HepG2 (cell line): ENCODE data around the gene CCDC57. TPM values are rescaled to one million over a fixed set of nuclear protein-coding genes. Genes with fewer than 3 reads are reported as not detected.

ENCODE experiments used
- DNMT1 ChIP-seq: sonication (generic); formaldehyde crosslinking; IDR thresholded peaks from 2 replicates; pipeline ENCODE4 v1.5.1; 2020; ENCODE audit warnings: mild to moderate bottlenecking, missing genetic modification reagents
- EZH2 ChIP-seq: conservative IDR thresholded peaks from 2 replicates; pipeline ENCODE4 v1.6.1; 2012; ENCODE audit warnings: mild to moderate bottlenecking, low read depth, low read length, moderate library complexity
- GATAD1 ChIP-seq: IDR thresholded peaks from 2 replicates; pipeline ENCODE4 v1.6.1; 2016; ENCODE audit warnings: missing genetic modification reagents, missing compliant biosample characterization
- GZF1 ChIP-seq: sonication (generic); formaldehyde crosslinking; IDR thresholded peaks from 2 replicates; pipeline ENCODE4 v1.5.1; 2020; ENCODE audit warnings: mild to moderate bottlenecking, missing genetic modification reagents
- MAFK ChIP-seq, 2 experiments: IDR thresholded peaks in 1 of 2; conservative IDR thresholded peaks in 1 of 2; 2 replicates each; pipeline ENCODE4 v1.6.1; 2011; ENCODE audit warnings: improper control_type of control experiment in 2 of 2, low read length in 2 of 2
- NR2F2 ChIP-seq: IDR thresholded peaks from 2 replicates; pipeline ENCODE4 v1.6.1; 2012; ENCODE audit warnings: low read depth, inconsistent platforms, borderline replicate concordance
- ONECUT2 ChIP-seq: sonication (generic); formaldehyde crosslinking; IDR thresholded peaks from 2 replicates; pipeline ENCODE4 v1.4.0; 2020; ENCODE audit warnings: missing genetic modification reagents
- POLR2AphosphoS2 ChIP-seq: IDR thresholded peaks from 2 replicates; pipeline ENCODE4 v1.6.1; 2011; ENCODE audit warnings: low read depth, low read length, improper control_type of control experiment
- RBFOX2 ChIP-seq: fragments of 200-400 bp; formaldehyde crosslinking; IDR thresholded peaks from 2 replicates; pipeline ENCODE4 v1.6.1; 2017; ENCODE audit warnings: low read depth, mild to moderate bottlenecking, low read length
- WIZ ChIP-seq: sonication (generic); formaldehyde crosslinking; IDR thresholded peaks from 2 replicates; pipeline ENCODE4 v1.5.1; 2020; ENCODE audit warnings: mild to moderate bottlenecking, missing genetic modification reagents
- ZNF10 ChIP-seq: sonication (generic); formaldehyde crosslinking; IDR thresholded peaks from 2 replicates; pipeline ENCODE4 v1.4.0; 2020; ENCODE audit warnings: mild to moderate bottlenecking, low read depth, missing genetic modification reagents, borderline replicate concordance
- ZNF230 ChIP-seq: sonication (generic); formaldehyde crosslinking; IDR thresholded peaks from 2 replicates; pipeline ENCODE4 v1.4.0; 2020; ENCODE audit warnings: mild to moderate bottlenecking, missing genetic modification reagents
- ZNF547 ChIP-seq: sonication (generic); formaldehyde crosslinking; IDR thresholded peaks from 2 replicates; pipeline ENCODE4 v1.5.1; 2020; ENCODE audit warnings: mild to moderate bottlenecking, missing genetic modification reagents
- ZNF572 ChIP-seq: sonication (generic); formaldehyde crosslinking; IDR thresholded peaks from 2 replicates; pipeline ENCODE4 v1.5.1; 2020; ENCODE audit warnings: mild to moderate bottlenecking, missing genetic modification reagents
- polyA plus RNA-seq, 8 experiments: library from polyadenylated mRNA; depleted of rRNA in 3 of 8; stranded (reverse) in 7 of 8; unstranded in 1 of 8; fragments of >200 nt; fragmentation: Illumina TruSeq in 4 of 8; extraction: Trizol in 4 of 8; gene quantifications; 2 replicates each; pipeline versions ENCODE4 v1.2.1 to v1.2.3, GENCODE V29; 2011 to 2016; ENCODE audit warnings: low read depth in 4 of 8, missing spikeins in 1 of 8, mixed read lengths in 1 of 8; ENCODE audit not compliant: insufficient read depth in 1 of 8
- total RNA-seq, 5 experiments: library from RNA; depleted of rRNA; stranded (reverse); fragments of >200 nt; fragmentation: Illumina TruSeq; extraction: Trizol; gene quantifications; 2 replicates each; pipeline ENCODE4 v1.2.3, GENCODE V29; 2016; ENCODE audit warnings: low read depth in 1 of 5
- TF ChIP-seq, protein P1 (sequence below): sonication (generic); formaldehyde crosslinking; conservative IDR thresholded peaks from 2 replicates; pipeline ENCODE4 v1.8.0; 2022; ENCODE audit warnings: missing genetic modification reagents
- TF ChIP-seq, protein P2 (sequence below): IDR thresholded peaks from 2 replicates; pipeline ENCODE4 v1.6.1; 2016; ENCODE audit warnings: missing compliant biosample characterization, missing genetic modification reagents, borderline replicate concordance
- TF ChIP-seq, protein P3 (sequence below): sonication (generic); formaldehyde crosslinking; IDR thresholded peaks from 2 replicates; pipeline ENCODE4 v1.9.0; 2022; ENCODE audit warnings: missing genetic modification reagents, mild to moderate bottlenecking, borderline replicate concordance
- TF ChIP-seq, protein P4 (sequence below): sonication (generic); formaldehyde crosslinking; IDR thresholded peaks from 2 replicates; pipeline ENCODE4 v1.8.1; 2023; ENCODE audit warnings: mild to moderate bottlenecking, missing genetic modification reagents
- TF ChIP-seq, protein P5 (sequence below): IDR thresholded peaks from 2 replicates; pipeline ENCODE4 v1.6.1; 2018; ENCODE audit warnings: missing genetic modification reagents, mild to moderate bottlenecking, missing compliant biosample characterization
- TF ChIP-seq, protein P6 (sequence below): sonication (generic); formaldehyde crosslinking; IDR thresholded peaks from 2 replicates; pipeline ENCODE4 v1.8.0; 2022; ENCODE audit warnings: mild to moderate bottlenecking, missing genetic modification reagents

The CCDC57 gene
- total and polyA plus RNA-seq, 2 of the 13 experiments (the other 11 are each of a cell fraction or from before 2014, with no cell fraction given) = 59.3 to 59.9 TPM

DNA sequence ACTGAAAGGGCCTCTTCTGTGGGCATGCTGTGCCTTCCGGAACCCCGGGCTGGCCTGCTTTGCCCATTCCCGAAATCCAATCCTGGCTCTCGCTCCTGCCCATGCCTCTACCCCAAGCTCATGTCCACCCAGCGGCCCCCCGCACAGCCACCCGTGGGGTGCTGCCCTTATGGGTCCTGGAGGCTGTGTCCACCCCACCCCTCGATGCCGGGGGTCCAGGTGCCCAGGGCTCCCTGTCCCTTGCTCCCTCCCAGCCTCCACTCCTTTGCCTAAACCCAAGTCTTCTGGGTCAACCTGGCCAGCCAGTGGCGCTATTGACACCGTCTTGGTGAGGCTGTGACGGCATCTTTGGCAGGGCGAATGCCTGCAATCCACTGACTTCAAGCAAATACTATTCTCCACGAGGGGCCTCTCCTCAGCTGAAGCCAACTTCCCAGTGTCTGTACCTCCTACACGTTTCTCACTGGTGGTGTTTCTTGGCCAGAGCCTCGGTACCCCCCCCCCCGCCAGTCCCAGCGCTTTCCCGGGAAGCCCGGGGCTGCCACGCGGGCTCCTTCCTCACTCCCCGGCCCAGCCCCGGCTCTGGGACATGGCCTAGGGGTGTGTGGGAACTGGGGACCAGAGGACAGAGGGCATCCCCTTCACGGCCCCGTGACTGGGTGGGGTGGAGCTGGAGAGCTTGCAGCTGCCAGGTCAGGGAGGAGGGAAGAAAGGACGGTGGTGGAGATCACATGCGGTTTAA, 134.9 kb downstream of the CCDC57 start (continued):
- TF ChIP-seq, protein P1, sequence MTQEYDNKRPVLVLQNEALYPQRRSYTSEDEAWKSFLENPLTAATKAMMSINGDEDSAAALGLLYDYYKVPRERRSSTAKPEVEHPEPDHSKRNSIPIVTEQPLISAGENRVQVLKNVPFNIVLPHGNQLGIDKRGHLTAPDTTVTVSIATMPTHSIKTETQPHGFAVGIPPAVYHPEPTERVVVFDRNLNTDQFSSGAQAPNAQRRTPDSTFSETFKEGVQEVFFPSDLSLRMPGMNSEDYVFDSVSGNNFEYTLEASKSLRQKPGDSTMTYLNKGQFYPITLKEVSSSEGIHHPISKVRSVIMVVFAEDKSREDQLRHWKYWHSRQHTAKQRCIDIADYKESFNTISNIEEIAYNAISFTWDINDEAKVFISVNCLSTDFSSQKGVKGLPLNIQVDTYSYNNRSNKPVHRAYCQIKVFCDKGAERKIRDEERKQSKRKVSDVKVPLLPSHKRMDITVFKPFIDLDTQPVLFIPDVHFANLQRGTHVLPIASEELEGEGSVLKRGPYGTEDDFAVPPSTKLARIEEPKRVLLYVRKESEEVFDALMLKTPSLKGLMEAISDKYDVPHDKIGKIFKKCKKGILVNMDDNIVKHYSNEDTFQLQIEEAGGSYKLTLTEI (CRISPR knock-in tag) = no peak
- TF ChIP-seq ZNF547 (no peak), ONECUT2 (CRISPR knock-in tag) (no peak), GATAD1 (CRISPR knock-in tag) (no peak), ZNF230 (0 out of 2 replicates have a peak, but pooled peaks have one; percentile 48), ZNF572 (CRISPR knock-in tag) (no peak), EZH2 (no peak), ZNF10 (CRISPR knock-in tag) (no peak), GZF1 (CRISPR knock-in tag) (peak; percentile 27; the same call in 1 of the 2 replicates), NR2F2 (peak; percentile 25; the same call in 1 of the 2 replicates), MAFK (conservative IDR thresholded peaks at IDR 0.05 in 1 of 2, IDR thresholded peaks at IDR 0.05 in 1 of 2; ENCODE audit: low read length in 2 of 2) (no peak), RBFOX2 (peak; percentile 90), DNMT1 (CRISPR knock-in tag) (peak; percentile 63; the same call in 1 of the 2 replicates), WIZ (CRISPR knock-in tag) (0 out of 2 replicates have a peak, but pooled peaks have one; percentile 56), POLR2AphosphoS2 (no peak; the same call in 1 of the 2 replicates)
- TF ChIP-seq, protein P2, sequence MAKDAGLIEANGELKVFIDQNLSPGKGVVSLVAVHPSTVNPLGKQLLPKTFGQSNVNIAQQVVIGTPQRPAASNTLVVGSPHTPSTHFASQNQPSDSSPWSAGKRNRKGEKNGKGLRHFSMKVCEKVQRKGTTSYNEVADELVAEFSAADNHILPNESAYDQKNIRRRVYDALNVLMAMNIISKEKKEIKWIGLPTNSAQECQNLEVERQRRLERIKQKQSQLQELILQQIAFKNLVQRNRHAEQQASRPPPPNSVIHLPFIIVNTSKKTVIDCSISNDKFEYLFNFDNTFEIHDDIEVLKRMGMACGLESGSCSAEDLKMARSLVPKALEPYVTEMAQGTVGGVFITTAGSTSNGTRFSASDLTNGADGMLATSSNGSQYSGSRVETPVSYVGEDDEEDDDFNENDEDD = no peak
- TF ChIP-seq, protein P3, sequence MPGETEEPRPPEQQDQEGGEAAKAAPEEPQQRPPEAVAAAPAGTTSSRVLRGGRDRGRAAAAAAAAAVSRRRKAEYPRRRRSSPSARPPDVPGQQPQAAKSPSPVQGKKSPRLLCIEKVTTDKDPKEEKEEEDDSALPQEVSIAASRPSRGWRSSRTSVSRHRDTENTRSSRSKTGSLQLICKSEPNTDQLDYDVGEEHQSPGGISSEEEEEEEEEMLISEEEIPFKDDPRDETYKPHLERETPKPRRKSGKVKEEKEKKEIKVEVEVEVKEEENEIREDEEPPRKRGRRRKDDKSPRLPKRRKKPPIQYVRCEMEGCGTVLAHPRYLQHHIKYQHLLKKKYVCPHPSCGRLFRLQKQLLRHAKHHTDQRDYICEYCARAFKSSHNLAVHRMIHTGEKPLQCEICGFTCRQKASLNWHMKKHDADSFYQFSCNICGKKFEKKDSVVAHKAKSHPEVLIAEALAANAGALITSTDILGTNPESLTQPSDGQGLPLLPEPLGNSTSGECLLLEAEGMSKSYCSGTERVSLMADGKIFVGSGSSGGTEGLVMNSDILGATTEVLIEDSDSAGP = peak; percentile 12; the same call in 1 of the 2 replicates
- TF ChIP-seq, protein P4, sequence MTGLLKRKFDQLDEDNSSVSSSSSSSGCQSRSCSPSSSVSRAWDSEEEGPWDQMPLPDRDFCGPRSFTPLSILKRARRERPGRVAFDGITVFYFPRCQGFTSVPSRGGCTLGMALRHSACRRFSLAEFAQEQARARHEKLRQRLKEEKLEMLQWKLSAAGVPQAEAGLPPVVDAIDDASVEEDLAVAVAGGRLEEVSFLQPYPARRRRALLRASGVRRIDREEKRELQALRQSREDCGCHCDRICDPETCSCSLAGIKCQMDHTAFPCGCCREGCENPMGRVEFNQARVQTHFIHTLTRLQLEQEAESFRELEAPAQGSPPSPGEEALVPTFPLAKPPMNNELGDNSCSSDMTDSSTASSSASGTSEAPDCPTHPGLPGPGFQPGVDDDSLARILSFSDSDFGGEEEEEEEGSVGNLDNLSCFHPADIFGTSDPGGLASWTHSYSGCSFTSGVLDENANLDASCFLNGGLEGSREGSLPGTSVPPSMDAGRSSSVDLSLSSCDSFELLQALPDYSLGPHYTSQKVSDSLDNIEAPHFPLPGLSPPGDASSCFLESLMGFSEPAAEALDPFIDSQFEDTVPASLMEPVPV (CRISPR knock-in tag) = 0 out of 2 replicates have a peak, but pooled peaks have one; percentile 34
- TF ChIP-seq, protein P5, sequence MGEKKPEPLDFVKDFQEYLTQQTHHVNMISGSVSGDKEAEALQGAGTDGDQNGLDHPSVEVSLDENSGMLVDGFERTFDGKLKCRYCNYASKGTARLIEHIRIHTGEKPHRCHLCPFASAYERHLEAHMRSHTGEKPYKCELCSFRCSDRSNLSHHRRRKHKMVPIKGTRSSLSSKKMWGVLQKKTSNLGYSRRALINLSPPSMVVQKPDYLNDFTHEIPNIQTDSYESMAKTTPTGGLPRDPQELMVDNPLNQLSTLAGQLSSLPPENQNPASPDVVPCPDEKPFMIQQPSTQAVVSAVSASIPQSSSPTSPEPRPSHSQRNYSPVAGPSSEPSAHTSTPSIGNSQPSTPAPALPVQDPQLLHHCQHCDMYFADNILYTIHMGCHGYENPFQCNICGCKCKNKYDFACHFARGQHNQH = no peak
- TF ChIP-seq, protein P6, sequence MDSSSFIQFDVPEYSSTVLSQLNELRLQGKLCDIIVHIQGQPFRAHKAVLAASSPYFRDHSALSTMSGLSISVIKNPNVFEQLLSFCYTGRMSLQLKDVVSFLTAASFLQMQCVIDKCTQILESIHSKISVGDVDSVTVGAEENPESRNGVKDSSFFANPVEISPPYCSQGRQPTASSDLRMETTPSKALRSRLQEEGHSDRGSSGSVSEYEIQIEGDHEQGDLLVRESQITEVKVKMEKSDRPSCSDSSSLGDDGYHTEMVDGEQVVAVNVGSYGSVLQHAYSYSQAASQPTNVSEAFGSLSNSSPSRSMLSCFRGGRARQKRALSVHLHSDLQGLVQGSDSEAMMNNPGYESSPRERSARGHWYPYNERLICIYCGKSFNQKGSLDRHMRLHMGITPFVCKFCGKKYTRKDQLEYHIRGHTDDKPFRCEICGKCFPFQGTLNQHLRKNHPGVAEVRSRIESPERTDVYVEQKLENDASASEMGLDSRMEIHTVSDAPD = peak; percentile 75; the same call in 1 of the 2 replicates
